ENCODE measurements around the gene ZFP92.

The ZFP92 gene

DNA sequence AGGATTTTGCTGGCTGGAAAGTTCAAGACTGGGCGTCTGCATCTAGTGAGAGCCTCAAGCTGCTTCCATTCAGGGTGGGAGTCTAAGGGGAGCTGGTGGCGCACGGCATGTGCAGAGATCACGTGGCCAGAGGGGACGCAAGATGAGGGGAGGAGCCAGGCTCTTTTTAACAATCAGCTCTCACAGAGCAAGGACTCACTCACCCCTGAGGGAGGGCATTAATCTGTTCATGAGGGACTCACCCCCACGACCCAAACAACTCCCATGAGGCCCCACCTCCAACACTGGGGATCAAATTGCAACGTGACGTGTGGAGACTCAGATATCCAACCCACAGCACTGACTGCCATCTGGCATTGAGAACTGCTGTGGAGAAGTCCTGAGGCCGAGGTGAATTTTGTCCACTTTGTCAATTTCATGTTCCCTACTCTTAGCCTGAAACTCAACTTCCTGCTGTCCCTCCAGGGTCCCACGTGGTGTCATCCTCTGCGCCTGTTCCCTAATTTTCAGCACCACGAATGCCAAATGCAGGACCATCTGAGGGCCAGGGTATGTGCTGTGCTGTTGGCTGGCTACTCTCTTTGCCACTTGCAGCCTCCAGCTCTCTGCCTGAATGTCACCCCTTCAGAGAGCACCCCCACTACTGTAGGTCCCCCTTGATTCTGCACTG is 5.6 kb downstream of the ZFP92 start:
- TF ChIP-seq, protein P1, sequence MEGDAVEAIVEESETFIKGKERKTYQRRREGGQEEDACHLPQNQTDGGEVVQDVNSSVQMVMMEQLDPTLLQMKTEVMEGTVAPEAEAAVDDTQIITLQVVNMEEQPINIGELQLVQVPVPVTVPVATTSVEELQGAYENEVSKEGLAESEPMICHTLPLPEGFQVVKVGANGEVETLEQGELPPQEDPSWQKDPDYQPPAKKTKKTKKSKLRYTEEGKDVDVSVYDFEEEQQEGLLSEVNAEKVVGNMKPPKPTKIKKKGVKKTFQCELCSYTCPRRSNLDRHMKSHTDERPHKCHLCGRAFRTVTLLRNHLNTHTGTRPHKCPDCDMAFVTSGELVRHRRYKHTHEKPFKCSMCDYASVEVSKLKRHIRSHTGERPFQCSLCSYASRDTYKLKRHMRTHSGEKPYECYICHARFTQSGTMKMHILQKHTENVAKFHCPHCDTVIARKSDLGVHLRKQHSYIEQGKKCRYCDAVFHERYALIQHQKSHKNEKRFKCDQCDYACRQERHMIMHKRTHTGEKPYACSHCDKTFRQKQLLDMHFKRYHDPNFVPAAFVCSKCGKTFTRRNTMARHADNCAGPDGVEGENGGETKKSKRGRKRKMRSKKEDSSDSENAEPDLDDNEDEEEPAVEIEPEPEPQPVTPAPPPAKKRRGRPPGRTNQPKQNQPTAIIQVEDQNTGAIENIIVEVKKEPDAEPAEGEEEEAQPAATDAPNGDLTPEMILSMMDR (IDR thresholded peaks at IDR 0.05; ENCODE audit: low read depth, low read length): no peak

DNA sequence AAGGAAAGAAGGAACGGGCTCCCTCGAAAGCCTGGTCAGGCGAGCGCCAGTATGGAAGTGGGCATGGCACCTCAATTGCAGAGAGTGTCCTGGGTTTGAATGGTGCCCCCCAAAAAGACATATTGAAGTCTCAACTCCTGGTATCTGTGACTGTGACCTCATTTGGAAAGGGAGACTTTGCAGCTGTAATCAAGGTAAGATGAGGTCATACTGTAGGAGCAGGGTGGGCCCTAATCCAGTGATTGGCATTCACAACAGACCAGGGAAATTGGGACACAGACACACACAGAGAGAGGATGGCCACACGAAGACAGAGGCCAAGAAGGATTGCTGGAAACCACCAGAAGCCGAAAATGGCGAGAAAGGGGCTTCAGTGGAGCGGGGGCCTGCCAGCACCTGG is 6.4 kb downstream of the ZFP92 start:
- TF ChIP-seq, protein P1 (IDR thresholded peaks at IDR 0.05; ENCODE audit: low read depth, low read length): no peak
- no peak overlapping the region for H3K4me3 ChIP-seq (ENCODE audit: low read depth, low read length)

More for the DNA sequence above, 5.6 kb downstream of the ZFP92 start:
- no peak overlapping the region for H3K4me3 ChIP-seq (ENCODE audit: low read depth, low read length)

DNA sequence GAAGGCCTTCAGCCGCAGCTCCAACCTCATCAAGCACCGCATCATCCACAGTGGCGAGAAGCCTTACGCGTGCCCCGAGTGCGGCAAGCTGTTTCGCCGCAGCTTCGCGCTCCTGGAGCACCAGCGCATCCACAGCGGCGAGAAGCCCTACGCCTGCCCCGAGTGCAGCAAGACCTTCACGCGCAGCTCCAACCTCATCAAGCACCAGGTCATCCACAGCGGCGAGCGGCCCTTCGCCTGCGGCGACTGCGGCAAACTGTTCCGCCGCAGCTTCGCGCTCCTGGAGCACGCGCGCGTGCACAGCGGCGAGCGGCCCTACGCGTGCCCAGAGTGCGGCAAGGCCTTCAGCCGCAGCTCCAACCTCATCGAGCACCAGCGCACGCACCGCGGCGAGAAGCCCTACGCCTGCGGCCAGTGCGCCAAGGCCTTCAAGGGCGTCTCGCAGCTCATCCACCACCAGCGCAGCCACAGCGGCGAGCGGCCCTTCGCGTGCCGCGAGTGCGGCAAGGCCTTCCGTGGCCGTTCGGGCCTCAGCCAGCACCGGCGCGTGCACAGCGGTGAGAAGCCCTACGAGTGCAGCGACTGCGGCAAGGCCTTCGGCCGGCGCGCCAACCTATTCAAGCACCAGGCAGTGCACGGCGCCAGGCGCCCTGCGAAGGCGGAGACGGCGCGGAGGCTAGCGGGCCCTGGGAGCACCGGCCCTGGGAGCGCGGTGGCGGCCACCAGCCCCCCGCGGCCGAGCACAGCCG is 9.8 kb downstream of the ZFP92 start:
- H3K4me3 ChIP-seq (ENCODE audit: low read depth, low read length): no peak overlapping the region
- TF ChIP-seq, protein P1 (IDR thresholded peaks at IDR 0.05; ENCODE audit: low read depth, low read length): no peak

DNA sequence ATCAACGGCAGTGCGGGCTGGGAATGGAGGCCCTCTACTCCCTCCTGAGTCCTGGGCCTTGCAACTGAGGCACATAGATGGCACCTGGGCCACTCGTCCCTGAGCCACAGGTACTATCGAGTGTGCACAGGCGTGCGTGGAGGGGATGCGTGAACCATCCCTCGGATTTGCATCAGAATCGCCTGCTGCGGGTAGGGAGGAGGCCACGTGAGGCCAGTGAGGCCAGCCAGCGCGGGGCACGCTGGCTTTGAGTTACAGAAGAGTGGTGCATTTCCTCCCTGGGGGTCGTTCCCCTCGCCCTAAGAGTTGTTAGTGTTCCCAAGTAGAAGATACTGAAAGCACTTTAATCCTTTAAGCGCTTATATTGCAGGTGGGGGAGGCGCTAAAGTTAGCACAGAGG is 10.6 kb downstream of the ZFP92 start:
- TF ChIP-seq, protein P1 (IDR thresholded peaks at IDR 0.05; ENCODE audit: low read depth, low read length): no peak
- H3K4me3 ChIP-seq (ENCODE audit: low read depth, low read length): no peak overlapping the region

DNA sequence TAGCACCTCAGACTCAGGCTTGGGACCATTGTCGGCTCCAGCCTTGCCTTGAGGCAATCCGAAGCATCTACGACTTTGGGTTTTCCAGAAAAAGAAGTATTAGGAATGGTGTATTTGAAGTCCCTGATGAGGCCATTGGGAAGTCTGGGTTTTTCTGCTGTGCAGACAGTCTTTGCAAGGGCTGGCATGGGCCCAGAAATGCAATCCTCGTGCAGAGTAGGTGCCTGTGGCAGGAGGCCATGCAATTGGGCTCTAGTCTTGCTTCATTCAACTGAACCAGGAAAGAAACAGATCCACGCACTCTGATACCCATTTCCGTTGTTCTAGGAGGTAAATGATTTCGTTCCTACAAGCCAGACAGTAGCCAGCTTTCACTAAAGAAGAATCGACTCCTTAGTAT is 12.4 kb downstream of the ZFP92 start:
- H3K4me3 ChIP-seq (ENCODE audit: low read depth, low read length): no peak overlapping the region
- TF ChIP-seq, protein P1 (IDR thresholded peaks at IDR 0.05; ENCODE audit: low read depth, low read length): no peak

DNA sequence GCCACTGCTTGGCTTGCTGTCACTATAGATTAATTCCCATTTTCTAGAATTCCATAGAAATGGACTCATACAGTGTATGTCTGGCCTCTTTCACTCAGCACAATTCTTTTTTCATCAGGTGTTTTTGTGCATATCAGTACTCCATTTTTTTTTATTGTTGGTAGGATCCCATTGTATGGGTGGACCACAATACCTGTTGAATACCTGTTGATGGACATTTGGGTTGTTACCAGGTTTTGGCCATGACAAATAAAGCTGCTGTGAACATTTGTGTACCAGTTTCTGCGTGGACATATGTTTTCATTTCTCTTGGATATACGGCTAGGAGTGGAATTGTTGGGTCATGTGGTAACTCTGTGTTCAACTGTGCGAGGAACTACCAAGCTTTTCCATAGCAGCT is 14.9 kb downstream of the ZFP92 start:
- H3K4me3 ChIP-seq (ENCODE audit: low read depth, low read length): no peak overlapping the region
- TF ChIP-seq, protein P1 (IDR thresholded peaks at IDR 0.05; ENCODE audit: low read depth, low read length): no peak

DNA sequence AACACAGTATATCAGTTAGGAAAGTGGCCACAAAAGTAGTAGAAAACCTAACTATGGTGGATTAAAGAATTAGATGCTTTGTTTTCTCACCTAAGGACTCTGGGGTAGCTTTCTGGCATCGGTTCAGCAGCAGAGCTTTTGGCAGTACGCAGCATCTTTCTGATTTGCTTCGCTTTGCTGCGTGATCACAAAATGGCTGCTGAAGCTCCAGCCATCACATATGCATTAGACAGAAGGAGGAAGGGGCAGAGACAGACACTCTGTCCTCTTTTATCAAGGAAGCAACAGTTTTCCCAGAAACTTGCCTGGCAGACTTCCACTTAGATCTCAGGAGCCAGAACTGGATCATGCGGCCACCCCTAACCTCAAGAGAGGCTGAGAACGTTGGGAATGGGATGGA is 19.5 kb downstream of the ZFP92 start:
- no peak overlapping the region for H3K4me3 ChIP-seq (ENCODE audit: low read depth, low read length)
- TF ChIP-seq, protein P1 (IDR thresholded peaks at IDR 0.05; ENCODE audit: low read depth, low read length): no peak

Measured in WI38 (cell line).